B cell (primary cell): ENCODE results near the gene OSBPL5. TPM values are rescaled to one million over a fixed set of nuclear protein-coding genes. Genes with fewer than 3 reads are reported as not detected.

Experiments
- ATAC-seq: fragments of 200-7000 bp; cut with Tn5 transposase; one replicate; pipeline ENCODE4 v1.10.0; 2021; ENCODE audit warnings: low read depth, mild to moderate bottlenecking, moderate number of reproducible peaks, moderate library complexity
- CTCF ChIA-PET: fragments of 350-600 bp; sonication (Branson Sonifier 250); formaldehyde crosslinking; loops from one replicate; lab custom pipeline; 2021; ENCODE audit warnings: antibody characterized with exemption, inconsistent platforms; lab: Charles Lee
- POLR2A ChIA-PET: fragments of 350-600 bp; sonication (Branson Sonifier 250); formaldehyde crosslinking; loops from one replicate; lab custom pipeline; 2021; ENCODE audit warnings: antibody characterized with exemption; lab: Charles Lee
- DNase-seq: peaks from one replicate; pipeline ENCODE4 v3.0.0; 2013
- H2AFZ ChIP-seq: 2 replicates; pipeline ENCODE4 v1.6.1; 2012; ENCODE audit warnings: mild to moderate bottlenecking, low read depth, low read length; ENCODE audit not compliant: insufficient read depth, poor library complexity, severe bottlenecking
- H3K27ac ChIP-seq, 2 donors: 1 replicate in 1 of 2; 2 replicates in 1 of 2; pipeline ENCODE4 v1.5.1; 2012 to 2013; ENCODE audit warnings: low read length in 2 of 2, mild to moderate bottlenecking in 2 of 2, moderate library complexity in 1 of 2
- H3K27me3 ChIP-seq, 4 experiments: fragments of 200-600 bp in 1 of 4; sonication (generic) in 1 of 4; replicated peaks in 1 of 4; 1 replicate in 2 of 4; 2 replicates in 2 of 4; pipeline versions ENCODE4 v1.6.1 to v1.7.0; 2013 to 2016; ENCODE audit warnings: low read length in 3 of 4, mild to moderate bottlenecking in 2 of 4, mixed read lengths in 1 of 4, moderate library complexity in 1 of 4; ENCODE audit not compliant: insufficient read depth in 4 of 4, control insufficient read depth in 3 of 4; ENCODE audit errors: control extremely low read depth in 1 of 4
- H3K36me3 ChIP-seq, 2 experiments: replicated peaks in 1 of 2; 1 replicate in 1 of 2; 2 replicates in 1 of 2; pipeline versions ENCODE4 v1.6.1 to v1.7.1; 2013; ENCODE audit warnings: low read length in 1 of 2; ENCODE audit not compliant: insufficient read depth in 2 of 2, control insufficient read depth in 1 of 2; ENCODE audit errors: control extremely low read depth in 1 of 2, extremely low read depth in 1 of 2
- H3K4me1 ChIP-seq, 2 donors: fragments of 200-600 bp in 1 of 2; sonication (generic) in 1 of 2; 1 replicate in 1 of 2; 2 replicates in 1 of 2; pipeline versions ENCODE4 v1.5.1 to v1.6.1; 2013 to 2017; ENCODE audit warnings: low read length in 2 of 2; ENCODE audit not compliant: control insufficient read depth in 2 of 2, insufficient read depth in 2 of 2
- H3K4me2 ChIP-seq: replicated peaks from 2 replicates; pipeline ENCODE3; 2012; ENCODE audit warnings: mild to moderate bottlenecking, low read depth, low read length; ENCODE audit not compliant: poor library complexity, severe bottlenecking
- H3K4me3 ChIP-seq, 5 experiments: fragments of 200-600 bp in 1 of 5; sonication (generic) in 1 of 5; 1 replicate in 3 of 5; 2 replicates in 2 of 5; pipeline versions ENCODE4 v1.5.1 to v1.7.0; 2011 to 2016; ENCODE audit warnings: low read length in 4 of 5, mild to moderate bottlenecking in 4 of 5, low read depth in 2 of 5, control low read depth in 1 of 5, moderate library complexity in 1 of 5; ENCODE audit not compliant: insufficient read depth in 1 of 5; ENCODE audit errors: control extremely low read depth in 1 of 5, extremely low read depth in 1 of 5
- H3K79me2 ChIP-seq: fragments of 200-600 bp; sonication (generic); one replicate; pipeline ENCODE4 v1.6.0; 2016; ENCODE audit warnings: low read length; ENCODE audit not compliant: control insufficient read depth, insufficient read depth
- H3K9ac ChIP-seq: fragments of 200-600 bp; sonication (generic); 2 replicates; pipeline ENCODE4 v1.6.1; 2017; ENCODE audit warnings: mild to moderate bottlenecking, low read length, moderate library complexity
- H3K9me3 ChIP-seq, 3 donors: one replicate each; pipeline versions ENCODE4 v1.6.1 to v1.7.1; 2013; ENCODE audit warnings: low read length in 2 of 3; ENCODE audit not compliant: control insufficient read depth in 2 of 3, insufficient read depth in 1 of 3; ENCODE audit errors: control extremely low read depth in 1 of 3
- H4K20me1 ChIP-seq: 2 replicates; pipeline ENCODE4 v1.6.0; 2012; ENCODE audit warnings: mild to moderate bottlenecking, low read length; ENCODE audit not compliant: insufficient read depth, control insufficient read depth, poor library complexity, severe bottlenecking
- H3K27ac Mint-ChIP-seq: one replicate; pipeline ENCODE4 v1.8.0; 2021; ENCODE audit warnings: mixed read lengths
- H3K27me3 Mint-ChIP-seq: one replicate; pipeline ENCODE4 v1.8.0; 2021; ENCODE audit warnings: mixed read lengths
- H3K4me1 Mint-ChIP-seq: one replicate; pipeline ENCODE4 v1.8.0; 2021; ENCODE audit warnings: mixed read lengths
- H3K4me3 Mint-ChIP-seq: one replicate; pipeline ENCODE4 v1.8.0; 2021; ENCODE audit warnings: mixed read lengths
- H3K9me3 Mint-ChIP-seq: one replicate; pipeline ENCODE4 v1.8.0; 2022; ENCODE audit warnings: mixed read lengths; ENCODE audit not compliant: insufficient read depth
- CTCF ChIP-seq: fragments of 200-600 bp; IDR thresholded peaks from one replicate; pipeline ENCODE4 v1.8.0; 2022; ENCODE audit warnings: antibody characterized with exemption, mild to moderate bottlenecking
- EZH2 ChIP-seq: IDR thresholded peaks from 2 replicates; pipeline ENCODE4 v1.6.1; 2012; ENCODE audit warnings: borderline replicate concordance, low read depth, mild to moderate bottlenecking, moderate library complexity, low read length; ENCODE audit not compliant: insufficient read depth, poor library complexity, severe bottlenecking
- WGBS: methylation state at CpG from one replicate; pipeline ENCODE4 v1.1.5; 2013; ENCODE audit warnings: missing lambda C conversion rate; ENCODE audit not compliant: insufficient coverage; 5-methylcytosine and 5-hydroxymethylcytosine counted together
- intact Hi-C: fragments of 100-400 bp; cut with micrococcal nuclease; formaldehyde crosslinking; loops from one replicate; pipeline ENCODE4 v1.10.0; 2022
- polyA plus RNA-seq: library from polyadenylated mRNA; depleted of rRNA; stranded (reverse); fragments of >200 nt; gene quantifications from 2 replicates; pipeline ENCODE4 v1.2.3, GENCODE V29; 2012
- total RNA-seq, 2 donors: library from RNA; stranded (reverse); fragments of 120-200 nt in 1 of 2; gene quantifications; 1 replicate in 1 of 2; 2 replicates in 1 of 2; pipeline versions ENCODE4 v1.2.3 to v1.2.4, GENCODE V29; 2013 to 2022

OSBPL5 gene
- total and polyA plus RNA-seq, 2 donors (not counting 1 experiment from before 2014, with no cell fraction given) = 0.15 to 1.2 TPM

GRCh38 chr11:3137486-3138177 is 27.5 kb downstream of the OSBPL5 start:
- H3K27ac ChIP-seq = no peak overlapping the region
- 41% methylated on average over 13 of the region's 17 CpGs for WGBS
- TF ChIP-seq CTCF (no peak), EZH2 (no peak)
- CTCF ChIA-PET = no interaction called here
- Mint-ChIP-seq H3K27ac (no peak overlapping the region), H3K4me1 (no peaks in the 10 kb centered on the region), H3K27me3 (no peaks in the 10 kb centered on the region), H3K9me3 (no peaks in the 10 kb centered on the region), H3K4me3 (no peak overlapping the region)
- POLR2A ChIA-PET = no interaction called here
- DNase-seq (no peak), ATAC-seq (no peak)
- H3K4me2 ChIP-seq = no peak overlapping the region
- no peaks in the 10 kb centered on the region for H3K36me3 ChIP-seq
- no peaks in the 10 kb centered on the region for H3K9me3 ChIP-seq
- no peaks in the 10 kb centered on the region for H3K79me2 ChIP-seq
- intact Hi-C loops = no loop called here
- no peak overlapping the region for H2AFZ ChIP-seq
- no peak overlapping the region for H3K4me3 ChIP-seq
- no peaks in the 10 kb centered on the region for H3K4me1 ChIP-seq
- H4K20me1 ChIP-seq = no peaks in the 10 kb centered on the region
- H3K9ac ChIP-seq = no peak overlapping the region
- no peaks in the 10 kb centered on the region for H3K27me3 ChIP-seq

- no peak overlapping the region for H3K27ac ChIP-seq
- H3K4me2 ChIP-seq = no peak overlapping the region
- H3K4me1 ChIP-seq = no peaks in the 10 kb centered on the region
- H3K79me2 ChIP-seq = no peaks in the 10 kb centered on the region
- no peak overlapping the region for H3K9ac ChIP-seq
- Mint-ChIP-seq H3K4me1 (no peaks in the 10 kb centered on the region), H3K27me3 (no peaks in the 10 kb centered on the region), H3K27ac (no peak overlapping the region), H3K4me3 (no peak overlapping the region), H3K9me3 (no peaks in the 10 kb centered on the region)
- no peak overlapping the region for H2AFZ ChIP-seq
- ChIA-PET CTCF (no interaction called here), POLR2A (no interaction called here)
- no peaks in the 10 kb centered on the region for H3K9me3 ChIP-seq
- ATAC-seq = no peak
- no peak for DNase-seq
- no peaks in the 10 kb centered on the region for H4K20me1 ChIP-seq
- H3K36me3 ChIP-seq = no peaks in the 10 kb centered on the region
- H3K27me3 ChIP-seq = no peaks in the 10 kb centered on the region
- H3K4me3 ChIP-seq = no peak overlapping the region
- intact Hi-C loops = no loop called here
- no peak for TF ChIP-seq CTCF
- TF ChIP-seq EZH2 = no peak
- 79% methylated on average over 12 of the region's 13 CpGs for WGBS
Observed at GRCh38 chr11:3136546-3137455, 28.3 kb downstream of the OSBPL5 start.
